Stimulated activated CD4-positive, alpha-beta T cell treated with anti-CD3 and anti-CD28 coated beads, Interleukin-4, amount 100 ng/mL, for 24 hours (primary cell): ENCODE results near the gene NIM1K.
"Not testable (repeated sequence)": the region's sequence is repeated elsewhere in the genome, so short reads cannot be mapped to it uniquely, and the experiment has no call there.

Experiments
- DNase-seq: peaks from one replicate; pipeline ENCODE4 v3.0.0-alpha.2; 2020

NIM1K gene

GRCh38 chr5:43315682-43316081 lies 123.7 kb downstream of the NIM1K start:
- DNase-seq, result peak; percentile 56

- no peak for DNase-seq
Measured at GRCh38 chr5:43316421-43316820, 124.4 kb downstream of the NIM1K start.

GRCh38 chr5:43320846-43321245 lies 128.8 kb downstream of the NIM1K start:
- no peak for DNase-seq

GRCh38 chr5:43323488-43323887 lies 131.5 kb downstream of the NIM1K start:
- not testable (repeated sequence) for DNase-seq

- DNase-seq, result not testable (repeated sequence)
Measured at GRCh38 chr5:43325624-43326023, 133.6 kb downstream of the NIM1K start.
